Memory B cell (primary cell): ENCODE measurements around the gene OR13C2.

Experiments
- ATAC-seq: fragments of 150-1000 bp; cut with Tn5 transposase; 2 replicates; pipeline ENCODE4 v1.10.0; 2021; ENCODE audit warnings: low read depth, mild to moderate bottlenecking, moderate library complexity
- DNase-seq, 2 donors: peaks; one replicate each; pipeline ENCODE4 v3.0.0; 2022; ENCODE audit warnings: low spot score in 2 of 2
- H3K27ac Mint-ChIP-seq: one replicate; pipeline ENCODE4 v1.8.0; 2022; ENCODE audit warnings: mild to moderate bottlenecking, moderate library complexity, mixed read lengths
- H3K27me3 Mint-ChIP-seq: one replicate; pipeline ENCODE4 v1.8.0; 2022; ENCODE audit warnings: mixed read lengths
- H3K36me3 Mint-ChIP-seq: one replicate; pipeline ENCODE4 v1.8.0; 2022; ENCODE audit warnings: mild to moderate bottlenecking, mixed read lengths
- H3K4me1 Mint-ChIP-seq: one replicate; pipeline ENCODE4 v1.8.0; 2022; ENCODE audit warnings: mixed read lengths
- H3K4me3 Mint-ChIP-seq: one replicate; pipeline ENCODE4 v1.8.0; 2022; ENCODE audit warnings: mild to moderate bottlenecking, moderate library complexity, mixed read lengths
- H3K9me3 Mint-ChIP-seq: one replicate; pipeline ENCODE4 v1.8.0; 2022; ENCODE audit warnings: mixed read lengths

OR13C2 gene

DNA sequence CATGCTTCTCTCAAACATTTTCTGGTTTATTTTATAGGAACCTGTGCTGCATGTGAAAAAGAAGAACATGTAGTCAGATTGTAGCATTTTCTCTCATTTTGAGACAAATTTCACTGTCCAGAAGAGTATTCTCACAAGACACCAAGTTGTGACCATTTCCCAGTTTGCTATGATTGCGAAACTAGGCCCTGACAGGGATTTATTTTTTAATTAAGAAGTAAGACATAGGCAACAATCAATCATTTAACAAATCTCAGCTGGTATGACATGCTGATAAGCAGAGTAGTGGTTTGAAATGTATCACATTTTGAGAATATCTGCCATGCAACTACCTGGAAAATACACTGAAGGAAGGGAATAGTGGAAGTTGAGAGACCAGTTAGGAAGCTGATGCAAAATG is 24.9 kb downstream of the OR13C2 start:
- no peak for ATAC-seq
- H3K9me3 Mint-ChIP-seq, result no peaks in the 10 kb centered on the region
- no peaks in the 10 kb centered on the region for H3K4me1 Mint-ChIP-seq
- no peak overlapping the region for H3K27ac Mint-ChIP-seq
- H3K36me3 Mint-ChIP-seq, result no peaks in the 10 kb centered on the region
- no peak for DNase-seq
- peaks cover 2% of the 10 kb centered on the region for H3K27me3 Mint-ChIP-seq
- H3K4me3 Mint-ChIP-seq, result no peak overlapping the region

DNA sequence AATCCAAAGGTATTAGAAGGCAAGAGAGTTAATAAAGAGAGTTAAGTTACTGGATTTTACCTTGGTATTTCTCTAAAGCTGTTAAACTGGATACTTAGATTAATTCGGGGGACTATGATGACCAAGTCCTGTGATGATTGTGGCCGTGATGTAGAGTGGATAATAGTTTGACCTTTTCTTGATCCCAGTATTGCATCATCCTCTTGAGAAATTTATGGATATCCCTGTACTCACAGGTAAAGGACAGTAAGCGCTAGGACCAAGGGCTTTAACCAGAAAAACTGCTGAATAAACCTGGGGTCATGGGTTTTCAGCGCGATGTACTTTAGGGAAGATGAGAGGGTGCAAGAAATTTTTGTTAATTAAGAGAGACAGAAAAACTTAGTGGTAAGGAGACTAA is 28.2 kb downstream of the OR13C2 start:
- no peak overlapping the region for H3K27ac Mint-ChIP-seq
- H3K36me3 Mint-ChIP-seq, result no peaks in the 10 kb centered on the region
- no peak for DNase-seq
- ATAC-seq, result no peak
- H3K27me3 Mint-ChIP-seq, result peaks cover 2% of the 10 kb centered on the region
- no peak overlapping the region for H3K4me3 Mint-ChIP-seq
- no peaks in the 10 kb centered on the region for H3K4me1 Mint-ChIP-seq
- H3K9me3 Mint-ChIP-seq, result peaks cover 5% of the 10 kb centered on the region

DNA sequence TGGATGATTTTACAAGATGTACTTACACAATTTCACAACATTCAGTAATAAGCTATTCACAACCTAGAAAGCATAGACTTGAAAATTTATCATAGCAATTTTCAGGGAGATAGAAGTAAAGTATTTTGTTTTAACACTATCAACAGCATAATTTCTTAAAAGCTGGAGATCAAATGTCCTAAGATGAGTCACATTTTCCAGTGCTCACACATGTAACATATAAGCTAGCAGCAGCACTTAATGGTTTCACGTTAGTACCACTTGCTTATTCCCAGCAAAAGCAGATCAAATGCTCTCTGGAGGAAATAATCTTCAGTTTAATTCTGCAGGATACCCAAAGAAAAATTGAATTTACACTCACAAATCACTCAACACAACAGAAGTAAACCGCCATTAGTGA is 30.0 kb downstream of the OR13C2 start:
- Mint-ChIP-seq H3K36me3 (no peaks in the 10 kb centered on the region), H3K4me3 (no peak overlapping the region), H3K27me3 (no peaks in the 10 kb centered on the region), H3K9me3 (peaks cover 5% of the 10 kb centered on the region), H3K4me1 (no peaks in the 10 kb centered on the region), H3K27ac (no peak overlapping the region)
- ATAC-seq (no peak), DNase-seq (no peak)

- Mint-ChIP-seq H3K36me3 (no peaks in the 10 kb centered on the region), H3K4me3 (no peak overlapping the region), H3K4me1 (no peaks in the 10 kb centered on the region), H3K27ac (no peak overlapping the region), H3K9me3 (peaks cover 5% of the 10 kb centered on the region), H3K27me3 (no peaks in the 10 kb centered on the region)
- no peak for ATAC-seq
- no peak for DNase-seq
These were observed 32.8 kb downstream of the OR13C2 start for GRCh38 chr9:104572612-104573011.

DNA sequence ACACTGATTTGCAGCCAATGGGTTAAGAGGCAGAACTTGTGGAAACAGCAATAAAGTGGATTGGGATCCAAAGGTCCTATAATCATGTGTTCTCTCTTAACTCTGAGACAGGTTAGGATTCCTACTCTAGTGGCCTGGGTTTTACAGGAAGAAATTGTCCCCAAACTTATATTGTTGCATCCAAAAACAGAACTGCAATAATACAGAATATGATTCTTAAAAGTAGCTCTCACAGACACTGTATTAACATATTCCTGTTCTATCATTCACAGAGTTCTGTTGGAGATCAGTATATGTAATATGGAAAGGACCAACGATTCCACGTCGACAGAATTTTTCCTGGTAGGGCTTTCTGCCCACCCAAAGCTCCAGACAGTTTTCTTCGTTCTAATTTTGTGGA is 36.6 kb downstream of the OR13C2 start, which contains the start of gene OR13C8:
Gene OR13C8, plus strand, starts transcription at position 301 of the 400 bp plus-strand sequence. Its CDS starts 0 bp downstream, at position 301.
- Mint-ChIP-seq H3K4me3 (no peak within 1 kb of the TSS), H3K27ac (no peak within 1 kb of the TSS), H3K27me3 (no peaks in the 10 kb centered on the region), H3K9me3 (peaks cover 5% of the 10 kb centered on the region), H3K36me3 (no peaks in the 10 kb centered on the region), H3K4me1 (no peaks in the 10 kb centered on the region)
- ATAC-seq, result no peak
- DNase-seq, result no peak

- H3K27ac Mint-ChIP-seq, result no peak overlapping the region
- no peak for ATAC-seq
- H3K27me3 Mint-ChIP-seq, result no peaks in the 10 kb centered on the region
- H3K36me3 Mint-ChIP-seq, result no peaks in the 10 kb centered on the region
- H3K9me3 Mint-ChIP-seq, result no peaks in the 10 kb centered on the region
- no peak for DNase-seq
- H3K4me3 Mint-ChIP-seq, result no peak overlapping the region
- H3K4me1 Mint-ChIP-seq, result no peaks in the 10 kb centered on the region
These were observed 41.1 kb downstream of the OR13C2 start for GRCh38 chr9:104564358-104564757.

DNA sequence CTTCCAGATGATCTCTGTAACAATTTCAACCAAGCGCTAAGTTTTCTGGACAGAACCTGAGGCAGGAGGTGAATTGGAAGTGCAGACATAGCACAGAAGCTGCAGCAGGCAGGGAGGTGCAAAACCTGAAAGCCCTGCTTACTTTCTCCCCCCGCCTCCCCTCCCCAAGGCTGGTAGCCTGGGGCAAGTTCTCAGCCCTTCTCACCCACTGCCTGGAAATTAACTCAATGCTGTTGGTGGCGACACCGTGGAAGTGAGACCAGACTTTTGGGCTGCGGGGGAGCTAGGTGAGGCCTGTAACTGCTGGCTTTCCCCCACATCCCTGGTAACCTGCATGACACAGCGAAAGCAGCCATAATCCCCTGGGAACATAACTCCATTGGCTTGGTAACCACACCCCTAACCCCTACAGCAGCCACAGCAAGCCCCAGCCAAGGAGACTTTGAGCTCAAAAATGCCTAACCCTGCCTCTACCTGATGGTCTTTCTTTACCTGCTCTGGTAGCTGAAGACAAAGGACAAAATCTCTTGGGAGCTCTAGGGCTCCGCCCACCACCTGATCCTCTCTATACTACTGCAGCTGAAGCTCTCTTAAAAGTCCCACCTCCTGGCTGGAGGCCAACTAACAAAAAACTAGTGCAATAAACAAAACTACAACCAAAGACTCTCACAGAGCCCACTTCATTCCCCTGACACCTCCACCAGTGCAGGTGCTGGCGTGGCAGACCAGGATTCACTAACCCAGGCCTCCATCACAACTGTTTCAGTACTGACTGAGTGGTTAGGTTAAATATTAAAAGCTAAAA is 48.4 kb downstream of the OR13C2 start:
- no peak for ATAC-seq
- H3K4me3 Mint-ChIP-seq, result no peak overlapping the region
- H3K9me3 Mint-ChIP-seq, result no peaks in the 10 kb centered on the region
- no peaks in the 10 kb centered on the region for H3K27me3 Mint-ChIP-seq
- no peak for DNase-seq
- H3K36me3 Mint-ChIP-seq, result no peaks in the 10 kb centered on the region
- no peaks in the 10 kb centered on the region for H3K4me1 Mint-ChIP-seq
- H3K27ac Mint-ChIP-seq, result no peak overlapping the region

GRCh38 chr9:104555521-104555920 is 49.9 kb downstream of the OR13C2 start:
- Mint-ChIP-seq H3K4me3 (no peak overlapping the region), H3K4me1 (no peaks in the 10 kb centered on the region), H3K9me3 (no peaks in the 10 kb centered on the region), H3K27ac (no peak overlapping the region), H3K27me3 (no peaks in the 10 kb centered on the region), H3K36me3 (no peaks in the 10 kb centered on the region)
- ATAC-seq, result no peak
- DNase-seq, result no peak
